Ovary (tissue), 9 donors: ENCODE results near the gene SKP2. TPM values are rescaled to one million over a fixed set of nuclear protein-coding genes. Genes with fewer than 3 reads are reported as not detected.
A peak's percentile ranks its signal among the peaks of the same experiment; 100 is the strongest.

Experiments used
- microRNA counts: library from miRNA; unstranded; fragments of <30 nt; microRNA quantifications from one replicate; lab custom pipeline; 2016
- microRNA-seq, 3 donors: library from miRNA; unstranded; fragments of <30 nt; microRNA quantifications; one replicate each; pipeline versions ENCODE4 to v1.2.0, GENCODE V29; 2019 to 2020
- polyA plus RNA-seq, 2 donors: library from polyadenylated mRNA; stranded (reverse); fragments of 200-250 nt in 1 of 2; fragments of 350-450 nt in 1 of 2; fragmentation: Illumina TruSeq in 1 of 2; extraction: RNeasy Lipid Tissue Mini Kit (QIAGEN cat#74804) in 1 of 2; gene quantifications; one replicate each; pipeline ENCODE4 v1.2.3, GENCODE V29; 2013 to 2014
- small RNA-seq: library from RNA; depleted of rRNA; stranded (forward); fragments of <200 nt; gene quantifications from one replicate; pipeline ENCODE3, GENCODE V24; 2016
- total RNA-seq, 7 donors: library from RNA; depleted of rRNA in 2 of 7; stranded (reverse); fragments of >200 nt in 2 of 7; fragmentation: NEBNext Ultra II Directional in 3 of 7; extraction: Animal tissue kit (Norgen Biotek cat#: 25700) in 3 of 7; gene quantifications; one replicate each; pipeline versions ENCODE4 v1.1.0 to v1.2.4, GENCODE V29; 2016 to 2023
- donor health status: DM: no; HTN: no; CAD: no; lungs with moderate emphysema.
- donor health status: DM: no; HTN: no; CAD: no.
- donor health status: Bipolar disorder and iron deficiency.
- donor health status: DM: yes; HTN: yes; CAD: no.
- donor health status: DM: no; HTN: no; CAD: no.
- donor health status: DM: yes; HTN: yes; CAD: no.

Gene SKP2
- total and polyA plus RNA-seq, 9 donors: 4.5 to 15.4 (median 10.0) TPM

MicroRNAs within 50 kb of the gene (microRNA counts, 767-probe panel; counts per million panel counts)
- microRNA hsa-miR-580 (lab: Ali Mortazavi, UCI): 530 counts per million, percentile 78 among the panel's probes with 10 or more counts

Small RNA genes lying within 50 kb of the gene (microRNA-seq; reads per million reads assigned to microRNA genes)
- 0.18 to 1.4 (median 0.38) reads per million in 3 donors for gene MIR580

Small RNA genes lying within 50 kb of the gene (small RNA-seq; reads per million reads assigned to genes)
- gene MIR580 (not detected), gene RNU6-1305P (not detected)

Other genes starting within 250 kb of the SKP2 start
- gene CAPSL, start 213.5 kb upstream of the SKP2 start, total RNA-seq: 10 to 100 TPM in 1 of 7 donors, 1 to 10 TPM in 3, under 1 TPM in 1, not detected in 2; 0.85 to 28.8 (median 1.8) TPM
- not detected for gene CAPSL, start 213.5 kb upstream of the SKP2 start, polyA plus RNA-seq
- gene UGT3A1, start 160.7 kb upstream of the SKP2 start, total RNA-seq: not detected
- gene UGT3A1, start 160.7 kb upstream of the SKP2 start, polyA plus RNA-seq: not detected
- not detected for gene UGT3A2, start 85.2 kb upstream of the SKP2 start, total RNA-seq
- gene UGT3A2, start 85.2 kb upstream of the SKP2 start, polyA plus RNA-seq: under 1 TPM in 1 of 2 donors, not detected in 1; 0.23 TPM
- gene LMBRD2, start 224 bp upstream of the SKP2 start, total RNA-seq: 1 to 10 TPM; 5.4 to 8.8 (median 6.3) TPM
- gene LMBRD2, start 224 bp upstream of the SKP2 start, polyA plus RNA-seq: 1 to 10 TPM; 2.0 to 6.5 TPM
- gene NADK2, start 89.8 kb downstream of the SKP2 start, total RNA-seq: 10 to 100 TPM; 16.7 to 46.7 (median 32.0) TPM
- 10 to 100 TPM; 13.5 to 26.4 TPM for gene NADK2, start 89.8 kb downstream of the SKP2 start, polyA plus RNA-seq
- gene RANBP3L, start 149.8 kb downstream of the SKP2 start, total RNA-seq: 1 to 10 TPM in 3 of 7 donors, under 1 TPM in 4; 0.17 to 3.1 (median 0.94) TPM
- gene RANBP3L, start 149.8 kb downstream of the SKP2 start, polyA plus RNA-seq: 1 to 10 TPM in 1 of 2 donors, under 1 TPM in 1; 0.58 to 1.5 TPM